Natural killer cell (primary cell): ENCODE results near the gene TTC12. TPM values are rescaled to one million over a fixed set of nuclear protein-coding genes. Genes with fewer than 3 reads are reported as not detected.

ENCODE experiments used
- ATAC-seq, 3 donors: fragments of 150-1000 bp in 2 of 3; fragments of 200-7000 bp in 1 of 3; cut with Tn5 transposase; 1 replicate in 1 of 3; 2 replicates in 2 of 3; pipeline ENCODE4 v1.10.0; 2021; ENCODE audit warnings: mild to moderate bottlenecking in 2 of 3, moderate library complexity in 2 of 3
- DNase-seq, 2 donors: peaks; one replicate each; pipeline versions ENCODE4 v3.0.0 to v3.0.0-alpha.2; 2013 to 2021; ENCODE audit warnings: mixed read lengths in 1 of 2
- H3K27ac ChIP-seq: one replicate; pipeline ENCODE4 v1.5.1; 2013; ENCODE audit warnings: mild to moderate bottlenecking, low read length
- H3K27me3 ChIP-seq: one replicate; pipeline ENCODE4 v1.6.1; 2013; ENCODE audit warnings: low read length; ENCODE audit not compliant: control insufficient read depth, insufficient read depth
- H3K36me3 ChIP-seq: one replicate; pipeline ENCODE4 v1.6.1; 2013; ENCODE audit warnings: low read length; ENCODE audit not compliant: control insufficient read depth, insufficient read depth
- H3K4me1 ChIP-seq: one replicate; pipeline ENCODE4 v1.6.1; 2013; ENCODE audit warnings: low read length; ENCODE audit not compliant: control insufficient read depth, insufficient read depth
- H3K4me3 ChIP-seq: one replicate; pipeline ENCODE4 v1.5.1; 2013; ENCODE audit warnings: low read length
- H3K9me3 ChIP-seq: one replicate; pipeline ENCODE4 v1.6.1; 2013; ENCODE audit warnings: low read length; ENCODE audit not compliant: control insufficient read depth, insufficient read depth
- H3K27ac Mint-ChIP-seq, 2 donors: one replicate each; pipeline ENCODE4 v1.8.0; 2022; ENCODE audit warnings: mild to moderate bottlenecking in 2 of 2, mixed read lengths in 2 of 2, moderate library complexity in 1 of 2
- H3K27me3 Mint-ChIP-seq, 2 donors: one replicate each; pipeline ENCODE4 v1.8.0; 2022; ENCODE audit warnings: low read depth in 2 of 2, mixed read lengths in 2 of 2
- H3K36me3 Mint-ChIP-seq: one replicate; pipeline ENCODE4 v1.8.0; 2022; ENCODE audit warnings: mixed read lengths
- H3K4me1 Mint-ChIP-seq, 2 donors: one replicate each; pipeline ENCODE4 v1.8.0; 2022; ENCODE audit warnings: mixed read lengths in 2 of 2
- H3K4me3 Mint-ChIP-seq: one replicate; pipeline ENCODE4 v1.8.0; 2022; ENCODE audit warnings: mild to moderate bottlenecking, moderate library complexity, mixed read lengths
- H3K9me3 Mint-ChIP-seq, 2 donors: one replicate each; pipeline ENCODE4 v1.8.0; 2022; ENCODE audit warnings: mixed read lengths in 2 of 2
- WGBS: methylation state at CpG from one replicate; pipeline ENCODE4 v1.1.7; 2013; ENCODE audit warnings: missing lambda C conversion rate; ENCODE audit not compliant: insufficient coverage; 5-methylcytosine and 5-hydroxymethylcytosine counted together
- intact Hi-C: fragments of 100-400 bp; cut with micrococcal nuclease; formaldehyde crosslinking; loops from one replicate; pipeline ENCODE4 v1.14.2; 2022
- total RNA-seq, 4 donors: library from RNA; stranded (reverse); fragments of 120-200 nt in 1 of 4; gene quantifications; one replicate each; pipeline versions ENCODE4 v1.2.3 to v1.2.4, GENCODE V29; 2013 to 2022
- TF ChIP-seq, protein P1 (sequence below): fragments of 200-600 bp; IDR thresholded peaks from one replicate; pipeline ENCODE4 v1.8.0; 2022; ENCODE audit warnings: antibody characterized with exemption

Gene TTC12
- total RNA-seq, 3 donors from 2014 or later (not counting 1 experiment from before 2014, with no cell fraction given) = 20.8 to 25.4 (median 24.1) TPM

DNA sequence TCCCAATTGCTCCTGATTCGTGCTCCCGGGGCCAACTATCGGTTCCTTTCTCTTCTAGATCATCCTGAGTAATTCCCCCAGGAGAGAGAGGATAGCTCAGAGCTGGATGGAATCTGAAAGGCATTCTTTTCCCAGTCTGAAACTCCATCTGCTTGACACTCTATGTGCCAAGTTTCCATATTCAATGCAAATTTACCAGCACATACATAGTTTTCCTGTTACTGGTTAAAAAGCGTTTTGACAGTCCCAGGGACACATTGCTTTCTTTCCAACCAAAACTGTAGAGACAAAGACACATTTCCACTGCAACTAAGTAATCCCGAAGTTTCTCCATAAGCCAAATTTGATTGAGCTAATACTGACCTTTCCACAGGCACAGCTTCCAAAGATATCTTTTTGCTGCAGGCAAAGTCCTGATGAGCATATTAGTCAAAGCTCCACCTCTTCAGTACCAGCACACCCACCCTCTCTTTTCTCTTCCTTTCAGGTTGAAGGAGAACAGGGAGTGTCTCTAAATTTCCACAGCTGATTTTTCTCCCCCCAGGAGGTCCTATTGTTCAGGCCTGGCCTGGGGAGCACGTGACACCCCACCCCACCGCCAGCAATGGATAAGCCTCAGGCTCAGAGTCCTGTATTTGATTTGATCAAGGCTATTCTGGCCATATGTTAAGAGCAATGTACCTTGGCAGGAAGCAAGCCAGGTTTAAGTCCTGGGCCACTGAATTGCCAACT is 63.5 kb downstream of the TTC12 start:
- Mint-ChIP-seq H3K9me3 (no peaks in the 10 kb centered on the region), H3K27me3 (peaks cover 0 to 8% of the 10 kb centered on the region in 2 donors), H3K36me3 (no peaks in the 10 kb centered on the region), H3K4me1 (no peaks in the 10 kb centered on the region), H3K4me3 (no peak overlapping the region), H3K27ac (no peak overlapping the region)
- Histone ChIP-seq H3K4me3 (no peak overlapping the region), H3K27me3 (no peaks in the 10 kb centered on the region), H3K36me3 (no peaks in the 10 kb centered on the region), H3K27ac (no peak overlapping the region), H3K9me3 (no peaks in the 10 kb centered on the region), H3K4me1 (no peaks in the 10 kb centered on the region)
- TF ChIP-seq, protein P1, sequence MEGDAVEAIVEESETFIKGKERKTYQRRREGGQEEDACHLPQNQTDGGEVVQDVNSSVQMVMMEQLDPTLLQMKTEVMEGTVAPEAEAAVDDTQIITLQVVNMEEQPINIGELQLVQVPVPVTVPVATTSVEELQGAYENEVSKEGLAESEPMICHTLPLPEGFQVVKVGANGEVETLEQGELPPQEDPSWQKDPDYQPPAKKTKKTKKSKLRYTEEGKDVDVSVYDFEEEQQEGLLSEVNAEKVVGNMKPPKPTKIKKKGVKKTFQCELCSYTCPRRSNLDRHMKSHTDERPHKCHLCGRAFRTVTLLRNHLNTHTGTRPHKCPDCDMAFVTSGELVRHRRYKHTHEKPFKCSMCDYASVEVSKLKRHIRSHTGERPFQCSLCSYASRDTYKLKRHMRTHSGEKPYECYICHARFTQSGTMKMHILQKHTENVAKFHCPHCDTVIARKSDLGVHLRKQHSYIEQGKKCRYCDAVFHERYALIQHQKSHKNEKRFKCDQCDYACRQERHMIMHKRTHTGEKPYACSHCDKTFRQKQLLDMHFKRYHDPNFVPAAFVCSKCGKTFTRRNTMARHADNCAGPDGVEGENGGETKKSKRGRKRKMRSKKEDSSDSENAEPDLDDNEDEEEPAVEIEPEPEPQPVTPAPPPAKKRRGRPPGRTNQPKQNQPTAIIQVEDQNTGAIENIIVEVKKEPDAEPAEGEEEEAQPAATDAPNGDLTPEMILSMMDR = no peak
- ATAC-seq (no peak), DNase-seq (no peak)
- WGBS = 89% methylated on average over 7 of the region's 7 CpGs
- intact Hi-C loops = loop anchor here (10.0 kb wide), 1 partner anchor 1757 kb away; no protein-coding TSS in a partner anchor

GRCh38 chr11:113378692-113379091 is 64.3 kb downstream of the TTC12 start:
- no peak overlapping the region for H3K4me3 Mint-ChIP-seq
- no peaks in the 10 kb centered on the region for H3K9me3 Mint-ChIP-seq
- intact Hi-C loops = loop anchor here (10.0 kb wide), 1 partner anchor 1756 kb away; no protein-coding TSS in a partner anchor
- TF ChIP-seq, protein P1 = no peak
- peaks cover 0 to 8% of the 10 kb centered on the region in 2 donors for H3K27me3 Mint-ChIP-seq
- ATAC-seq = no peak
- Histone ChIP-seq H3K27ac (no peak overlapping the region), H3K4me1 (no peaks in the 10 kb centered on the region), H3K4me3 (no peak overlapping the region), H3K27me3 (no peaks in the 10 kb centered on the region), H3K9me3 (no peaks in the 10 kb centered on the region), H3K36me3 (no peaks in the 10 kb centered on the region)
- DNase-seq = no peak
- H3K4me1 Mint-ChIP-seq = no peaks in the 10 kb centered on the region
- no peak overlapping the region for H3K27ac Mint-ChIP-seq
- 71% methylated on average over 1 of the region's 1 CpG for WGBS
- H3K36me3 Mint-ChIP-seq = no peaks in the 10 kb centered on the region

DNA sequence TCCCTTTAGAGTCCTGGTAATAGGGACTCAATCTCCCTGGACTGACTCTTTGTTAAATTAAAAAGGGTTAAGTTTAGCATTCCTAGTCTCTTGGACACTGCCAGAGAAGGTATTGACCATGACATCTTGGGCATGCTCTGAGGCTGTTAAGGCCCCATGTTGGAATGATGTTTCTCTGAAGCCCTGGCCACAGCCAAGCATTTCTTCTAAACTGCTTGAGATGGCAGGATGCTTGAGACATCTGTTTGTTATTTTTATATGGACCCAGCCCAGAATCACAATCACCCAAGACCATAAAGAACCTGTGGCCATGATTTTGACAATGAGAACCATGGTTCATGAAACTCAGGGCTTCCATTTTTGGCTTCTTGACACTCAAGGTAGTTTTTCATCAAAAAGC is 67.7 kb downstream of the TTC12 start:
- intact Hi-C loops = no loop called here
- no peak for DNase-seq
- H3K27me3 Mint-ChIP-seq = peaks cover 0 to 8% of the 10 kb centered on the region in 2 donors
- Histone ChIP-seq H3K4me3 (no peak overlapping the region), H3K4me1 (no peaks in the 10 kb centered on the region), H3K9me3 (no peaks in the 10 kb centered on the region), H3K27me3 (peaks cover 5% of the 10 kb centered on the region), H3K36me3 (no peaks in the 10 kb centered on the region), H3K27ac (no peak overlapping the region)
- TF ChIP-seq, protein P1 = no peak
- ATAC-seq = no peak
- H3K4me1 Mint-ChIP-seq = no peaks in the 10 kb centered on the region
- H3K9me3 Mint-ChIP-seq = no peaks in the 10 kb centered on the region
- no peak overlapping the region for H3K27ac Mint-ChIP-seq
- H3K36me3 Mint-ChIP-seq = no peaks in the 10 kb centered on the region
- H3K4me3 Mint-ChIP-seq = no peak overlapping the region

DNA sequence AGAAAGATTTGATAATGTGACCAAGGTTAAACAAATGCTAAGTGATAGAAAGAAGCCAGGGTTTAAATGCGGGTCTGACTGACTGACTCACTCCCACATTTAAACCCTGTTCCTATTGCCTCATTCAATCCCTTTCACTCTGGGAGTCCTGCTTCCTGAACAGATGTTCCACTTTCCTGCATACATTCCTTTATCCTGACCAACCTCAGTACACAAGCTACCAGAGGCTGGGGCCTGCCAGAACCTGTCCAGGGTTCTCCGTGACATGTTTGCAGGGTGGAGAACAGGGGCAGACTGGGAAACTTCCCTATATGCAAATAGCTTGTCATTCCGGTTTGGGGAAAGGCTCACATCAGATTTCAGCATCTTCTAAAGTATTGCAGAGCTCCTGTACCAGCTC is 70.2 kb downstream of the TTC12 start:
- H3K27ac Mint-ChIP-seq = no peak overlapping the region

More for the DNA sequence above, 70.2 kb downstream of the TTC12 start:
- Mint-ChIP-seq H3K27me3 (no peaks in the 10 kb centered on the region), H3K36me3 (no peaks in the 10 kb centered on the region), H3K4me3 (no peak overlapping the region), H3K4me1 (no peaks in the 10 kb centered on the region), H3K9me3 (no peaks in the 10 kb centered on the region)
- Histone ChIP-seq H3K27me3 (peaks cover 10% of the 10 kb centered on the region), H3K27ac (no peak overlapping the region), H3K9me3 (no peaks in the 10 kb centered on the region), H3K36me3 (no peaks in the 10 kb centered on the region), H3K4me3 (no peak overlapping the region), H3K4me1 (no peaks in the 10 kb centered on the region)
- TF ChIP-seq, protein P1 = no peak
- 83% methylated on average over 3 of the region's 3 CpGs for WGBS
- intact Hi-C loops = no loop called here
- no peak for DNase-seq
- ATAC-seq = no peak
